Ectodermal cell (in vitro differentiated cells): ENCODE results near the gene VAV2.

Experiments used
- H3K27ac ChIP-seq: 2 replicates; pipeline ENCODE4 v1.7.0; 2013; ENCODE audit warnings: mild to moderate bottlenecking, low read depth, low read length; ENCODE audit not compliant: insufficient read depth, poor library complexity, severe bottlenecking
- H3K27me3 ChIP-seq: 2 replicates; pipeline ENCODE4 v1.7.0; 2013; ENCODE audit warnings: mild to moderate bottlenecking, low read length; ENCODE audit not compliant: insufficient read depth, control insufficient read depth, poor library complexity, severe bottlenecking
- H3K36me3 ChIP-seq: one replicate; pipeline ENCODE4 v1.7.0; 2013; ENCODE audit warnings: low read length; ENCODE audit not compliant: control insufficient read depth, insufficient read depth
- H3K4me1 ChIP-seq: one replicate; pipeline ENCODE4 v1.7.0; 2013; ENCODE audit warnings: low read length; ENCODE audit not compliant: control insufficient read depth, insufficient read depth
- H3K4me3 ChIP-seq: 2 replicates; pipeline ENCODE4 v1.7.0; 2013; ENCODE audit warnings: low read depth, low read length, control low read depth; ENCODE audit not compliant: insufficient read depth
- H3K9me3 ChIP-seq: 2 replicates; pipeline ENCODE4 v1.7.0; 2013; ENCODE audit warnings: mild to moderate bottlenecking, low read length, moderate library complexity; ENCODE audit not compliant: control insufficient read depth
- WGBS, 2 experiments: methylation state at CpG; one replicate each; pipeline ENCODE4 v1.1.7; 2013; ENCODE audit warnings: missing lambda C conversion rate in 2 of 2; 5-methylcytosine and 5-hydroxymethylcytosine counted together

Gene VAV2

GRCh38 chr9:133824106-133824801, 167.9 kb downstream of the VAV2 start:
- Histone ChIP-seq H3K4me3 (no peak overlapping the region), H3K4me1 (peaks cover 42% of the 10 kb centered on the region), H3K36me3 (no peaks in the 10 kb centered on the region), H3K9me3 (no peaks in the 10 kb centered on the region), H3K27me3 (no peaks in the 10 kb centered on the region), H3K27ac (peak overlapping the region; percentile 8)
- WGBS, 2 experiments: 68 to 70% methylated on average over 14 of the region's 14 CpGs

- Histone ChIP-seq H3K4me1 (peaks cover 42% of the 10 kb centered on the region), H3K9me3 (no peaks in the 10 kb centered on the region), H3K27me3 (no peaks in the 10 kb centered on the region), H3K36me3 (no peaks in the 10 kb centered on the region), H3K4me3 (no peak overlapping the region), H3K27ac (no peak overlapping the region)
- WGBS, 2 experiments: 71 to 74% methylated on average over 29 of the region's 29 CpGs
Measured at GRCh38 chr9:133823189-133824105, 168.7 kb downstream of the VAV2 start.

- WGBS, 2 experiments: 94% methylated on average over 16 of the region's 16 CpGs
- H3K4me3 ChIP-seq: no peak overlapping the region
- no peaks in the 10 kb centered on the region for H3K36me3 ChIP-seq
- no peak overlapping the region for H3K27ac ChIP-seq
- no peaks in the 10 kb centered on the region for H3K27me3 ChIP-seq
- H3K9me3 ChIP-seq: no peaks in the 10 kb centered on the region
- peaks cover 42% of the 10 kb centered on the region for H3K4me1 ChIP-seq
Measured at GRCh38 chr9:133822430-133823065, 169.6 kb downstream of the VAV2 start.

- Histone ChIP-seq H3K9me3 (no peaks in the 10 kb centered on the region), H3K4me3 (no peak overlapping the region), H3K36me3 (no peaks in the 10 kb centered on the region), H3K27ac (no peak overlapping the region), H3K27me3 (no peaks in the 10 kb centered on the region), H3K4me1 (peaks cover 41% of the 10 kb centered on the region)
- 74 to 76% methylated on average over 26 of the region's 26 CpGs for WGBS, 2 experiments
Measured at GRCh38 chr9:133821601-133822429, 170.3 kb downstream of the VAV2 start.

- no peaks in the 10 kb centered on the region for H3K27me3 ChIP-seq
- WGBS, 2 experiments: 92 to 94% methylated on average over 4 of the region's 5 CpGs
- no peak overlapping the region for H3K27ac ChIP-seq
- H3K36me3 ChIP-seq: no peaks in the 10 kb centered on the region
- H3K4me1 ChIP-seq: peaks cover 25% of the 10 kb centered on the region
- no peak overlapping the region for H3K4me3 ChIP-seq
- no peaks in the 10 kb centered on the region for H3K9me3 ChIP-seq
Measured at GRCh38 chr9:133819923-133820322, 172.2 kb downstream of the VAV2 start.

GRCh38 chr9:133818444-133818843, 173.7 kb downstream of the VAV2 start:
- 96 to 97% methylated on average over 3 of the region's 3 CpGs for WGBS, 2 experiments
- peaks cover 13% of the 10 kb centered on the region for H3K4me1 ChIP-seq
- no peak overlapping the region for H3K27ac ChIP-seq

GRCh38 chr9:133815781-133816180, 176.3 kb downstream of the VAV2 start:
- no peaks in the 10 kb centered on the region for H3K36me3 ChIP-seq
- 96 to 98% methylated on average over 9 of the region's 9 CpGs for WGBS, 2 experiments

More at GRCh38 chr9:133818444-133818843, 173.7 kb downstream of the VAV2 start:
- no peak overlapping the region for H3K4me3 ChIP-seq
- no peaks in the 10 kb centered on the region for H3K36me3 ChIP-seq
- no peaks in the 10 kb centered on the region for H3K9me3 ChIP-seq
- no peaks in the 10 kb centered on the region for H3K27me3 ChIP-seq

GRCh38 chr9:133814586-133815208, 177.4 kb downstream of the VAV2 start:
- H3K4me3 ChIP-seq: no peak overlapping the region

More at GRCh38 chr9:133815781-133816180, 176.3 kb downstream of the VAV2 start:
- Histone ChIP-seq H3K4me3 (no peak overlapping the region), H3K27me3 (no peaks in the 10 kb centered on the region), H3K4me1 (no peaks in the 10 kb centered on the region), H3K27ac (no peak overlapping the region), H3K9me3 (no peaks in the 10 kb centered on the region)

GRCh38 chr9:133813749-133814585, 178.2 kb downstream of the VAV2 start:
- Histone ChIP-seq H3K27ac (no peak overlapping the region), H3K27me3 (no peaks in the 10 kb centered on the region), H3K9me3 (no peaks in the 10 kb centered on the region), H3K4me1 (no peaks in the 10 kb centered on the region), H3K4me3 (no peak overlapping the region), H3K36me3 (no peaks in the 10 kb centered on the region)
- 91 to 94% methylated on average over 29 of the region's 29 CpGs for WGBS, 2 experiments

More at GRCh38 chr9:133814586-133815208, 177.4 kb downstream of the VAV2 start:
- no peak overlapping the region for H3K27ac ChIP-seq
- no peaks in the 10 kb centered on the region for H3K36me3 ChIP-seq
- H3K4me1 ChIP-seq: no peaks in the 10 kb centered on the region
- no peaks in the 10 kb centered on the region for H3K9me3 ChIP-seq
- 92 to 93% methylated on average over 25 of the region's 25 CpGs for WGBS, 2 experiments
- H3K27me3 ChIP-seq: no peaks in the 10 kb centered on the region
